ENCODE data around the gene PYGL. TPM values are rescaled to one million over a fixed set of nuclear protein-coding genes. Genes with fewer than 3 reads are reported as not detected.
"Not testable (repeated sequence)": the region's sequence is repeated elsewhere in the genome, so short reads cannot be mapped to it uniquely, and the experiment has no call there.

PYGL gene
- total and polyA plus RNA-seq, 2 experiments from 2014 or later = 36.6 to 59.0 TPM

- Histone ChIP-seq H3K4me1 (ENCODE audit: low read depth) (no peaks in the 10 kb centered on the region), H3K4me3 (no peak overlapping the region), H3K27ac (no peak overlapping the region), H3K27me3 (no peaks in the 10 kb centered on the region), H3K9me3 (ENCODE audit: low read depth) (no peaks in the 10 kb centered on the region), H3K36me3 (no peaks in the 10 kb centered on the region)
- peak in 1 of 2 donors; percentile 86 for DNase-seq (ENCODE audit: low read depth in 1 of 2, low spot score in 1 of 2)
- no peak for TF ChIP-seq CTCF (IDR thresholded peaks at IDR 0.05; ENCODE audit: low read depth, low read length)
Measured at GRCh38 chr14:50961605-50962221, 17.4 kb upstream of the PYGL start.

GRCh38 chr14:50957296-50957695, 13.0 kb upstream of the PYGL start:
- H3K4me1 ChIP-seq (ENCODE audit: low read depth) = no peaks in the 10 kb centered on the region
- H3K27ac ChIP-seq = no peak overlapping the region
- H3K36me3 ChIP-seq = no peaks in the 10 kb centered on the region
- H3K4me3 ChIP-seq = no peak overlapping the region
- peak in 1 of 2 donors; percentile 76 for DNase-seq (ENCODE audit: low read depth in 1 of 2, low spot score in 1 of 2)
- no peaks in the 10 kb centered on the region for H3K27me3 ChIP-seq
- TF ChIP-seq CTCF (IDR thresholded peaks at IDR 0.05; ENCODE audit: low read depth, low read length) = no peak
- H3K9me3 ChIP-seq (ENCODE audit: low read depth) = no peaks in the 10 kb centered on the region

- not testable (repeated sequence) for H3K9me3 ChIP-seq (ENCODE audit: low read depth); H3K27me3 ChIP-seq; DNase-seq (ENCODE audit: low read depth in 1 of 2, low spot score in 1 of 2); H3K4me1 ChIP-seq (ENCODE audit: low read depth); H3K4me3 ChIP-seq; H3K27ac ChIP-seq; H3K36me3 ChIP-seq
Measured at GRCh38 chr14:50956421-50956820, 12.1 kb upstream of the PYGL start.

- Histone ChIP-seq H3K4me3 (no peak overlapping the region), H3K27ac (no peak overlapping the region), H3K36me3 (no peaks in the 10 kb centered on the region), H3K27me3 (no peaks in the 10 kb centered on the region), H3K4me1 (ENCODE audit: low read depth) (no peaks in the 10 kb centered on the region), H3K9me3 (ENCODE audit: low read depth) (no peaks in the 10 kb centered on the region)
- DNase-seq (ENCODE audit: low read depth in 1 of 2, low spot score in 1 of 2) = peak; percentile 20 to 92
- TF ChIP-seq CTCF (IDR thresholded peaks at IDR 0.05; ENCODE audit: low read depth, low read length) = peak; percentile 56
Measured at GRCh38 chr14:50955373-50956043, 11.2 kb upstream of the PYGL start.

GRCh38 chr14:50954811-50955372, 10.6 kb upstream of the PYGL start:
- Histone ChIP-seq H3K27me3 (no peaks in the 10 kb centered on the region), H3K4me3 (no peak overlapping the region), H3K4me1 (ENCODE audit: low read depth) (no peaks in the 10 kb centered on the region), H3K9me3 (ENCODE audit: low read depth) (no peaks in the 10 kb centered on the region), H3K36me3 (no peaks in the 10 kb centered on the region), H3K27ac (no peak overlapping the region)
- peak; percentile 67 for TF ChIP-seq CTCF (IDR thresholded peaks at IDR 0.05; ENCODE audit: low read depth, low read length)
- peak; percentile 58 to 79 for DNase-seq (ENCODE audit: low read depth in 1 of 2, low spot score in 1 of 2)

- no peak overlapping the region for H3K27ac ChIP-seq
- H3K4me1 ChIP-seq (ENCODE audit: low read depth) = no peaks in the 10 kb centered on the region
- H3K27me3 ChIP-seq = no peaks in the 10 kb centered on the region
- no peak for DNase-seq (ENCODE audit: low read depth in 1 of 2, low spot score in 1 of 2)
- no peak overlapping the region for H3K4me3 ChIP-seq
- no peaks in the 10 kb centered on the region for H3K36me3 ChIP-seq
- no peaks in the 10 kb centered on the region for H3K9me3 ChIP-seq (ENCODE audit: low read depth)
- TF ChIP-seq CTCF (IDR thresholded peaks at IDR 0.05; ENCODE audit: low read depth, low read length) = no peak
Measured at GRCh38 chr14:50953502-50953901, 9.2 kb upstream of the PYGL start.

Data from cardiac muscle cell (in vitro differentiated cells and primary cell).